Gastroesophageal sphincter (tissue), 3 donors: ENCODE measurements around the gene ASIC3.

Experiments
- CTCF ChIP-seq, 4 experiments: fragments of 200-600 bp in 2 of 4; fragments of 450-650 bp in 2 of 4; sonication (generic) in 1 of 4; IDR thresholded peaks; one replicate each; pipeline ENCODE4 v1.5.1; 2017 to 2019; ENCODE audit warnings: antibody characterized with exemption in 4 of 4, mild to moderate bottlenecking in 2 of 4, moderate library complexity in 2 of 4
- EP300 ChIP-seq: sonication (generic); formaldehyde crosslinking; IDR thresholded peaks from one replicate; pipeline ENCODE4 v1.6.1; 2017; ENCODE audit warnings: antibody characterized with exemption, mild to moderate bottlenecking
- POLR2A ChIP-seq, 2 donors: fragments of 450-650 bp; IDR thresholded peaks; one replicate each; pipeline ENCODE4 v1.6.1; 2017; ENCODE audit warnings: antibody characterized with exemption in 2 of 2, mild to moderate bottlenecking in 2 of 2, moderate library complexity in 1 of 2
- POLR2AphosphoS5 ChIP-seq: sonication (generic); formaldehyde crosslinking; IDR thresholded peaks from one replicate; pipeline ENCODE4 v1.6.1; 2017; ENCODE audit warnings: antibody characterized with exemption

GRCh38 chr7:151031011-151031410 lies 17.3 kb upstream of the ASIC3 start:
- TF ChIP-seq POLR2AphosphoS5 (peak; percentile 6), CTCF (IDR thresholded peaks at IDR 0.05) (no peak), EP300 (no peak), POLR2A (IDR thresholded peaks at IDR 0.05) (no peak)
